Sigmoid colon (tissue), 7 donors: ENCODE data around the gene GRAP. TPM values are rescaled to one million over a fixed set of nuclear protein-coding genes. Genes with fewer than 3 reads are reported as not detected.

Source experiments
- DNase-seq: peaks from one replicate; pipeline ENCODE4 v3.0.0-alpha.2; 2019
- H3K27ac ChIP-seq, 4 donors: fragments of 200-600 bp; sonication (generic); one replicate each; pipeline ENCODE4 v1.5.1; 2016 to 2019; ENCODE audit warnings: mild to moderate bottlenecking in 1 of 4
- H3K27me3 ChIP-seq, 3 donors: fragments of 200-600 bp; sonication (generic); one replicate each; pipeline ENCODE4 v1.5.1; 2019; ENCODE audit warnings: mild to moderate bottlenecking in 1 of 3
- H3K36me3 ChIP-seq, 4 donors: fragments of 200-600 bp; sonication (generic); one replicate each; pipeline ENCODE4 v1.5.1; 2016 to 2019
- H3K4me1 ChIP-seq, 4 donors: fragments of 200-600 bp; sonication (generic); one replicate each; pipeline ENCODE4 v1.5.1; 2017 to 2019
- H3K4me3 ChIP-seq, 4 donors: fragments of 200-600 bp; sonication (generic); one replicate each; pipeline ENCODE4 v1.5.1; 2017 to 2019; ENCODE audit warnings: mild to moderate bottlenecking in 2 of 4, moderate library complexity in 1 of 4
- H3K9me3 ChIP-seq, 4 donors: fragments of 200-600 bp in 3 of 4; sonication (generic) in 3 of 4; one replicate each; pipeline versions ENCODE4 v1.5.1 to v1.6.1; 2013 to 2019
- EP300 ChIP-seq, 4 donors: sonication (generic); formaldehyde crosslinking; IDR thresholded peaks; one replicate each; pipeline ENCODE4 v1.6.1; 2017; ENCODE audit warnings: antibody characterized with exemption in 4 of 4
- POLR2A ChIP-seq, 2 donors: fragments of 450-650 bp; IDR thresholded peaks; one replicate each; pipeline ENCODE4 v1.6.1; 2016; ENCODE audit warnings: antibody characterized with exemption in 2 of 2, mild to moderate bottlenecking in 2 of 2, moderate library complexity in 2 of 2
- POLR2AphosphoS5 ChIP-seq, 4 donors: sonication (generic); formaldehyde crosslinking; IDR thresholded peaks; one replicate each; pipeline ENCODE4 v1.6.1; 2017; ENCODE audit warnings: antibody characterized with exemption in 4 of 4
- WGBS, 2 donors: extraction: QIAGEN DNeasy Blood & Tissue Kit; methylation state at CpG; one replicate each; pipeline ENCODE4 v1.1.7; 2013; 5-methylcytosine and 5-hydroxymethylcytosine counted together
- intact Hi-C: fragments of 100-400 bp; cut with DNase I; formaldehyde crosslinking; loops from one replicate; pipeline ENCODE4 v1.15.1; 2023
- polyA plus RNA-seq, 3 donors: library from polyadenylated mRNA; stranded (reverse); fragments of 200-250 nt; gene quantifications; one replicate each; pipeline ENCODE4 v1.2.3, GENCODE V29; 2013
- total RNA-seq, 4 donors: library from RNA; depleted of rRNA; stranded (reverse); fragments of >200 nt; gene quantifications; one replicate each; pipeline ENCODE4 v1.1.0, GENCODE V29; 2016
- TF ChIP-seq, protein P1 (sequence below), 4 experiments: fragments of 450-650 bp in 3 of 4; fragments of 200-600 bp in 1 of 4; IDR thresholded peaks; one replicate each; pipeline ENCODE4 v1.5.1; 2016 to 2019; ENCODE audit warnings: antibody characterized with exemption in 4 of 4, mild to moderate bottlenecking in 3 of 4, moderate library complexity in 2 of 4
- donor health status: healthy with polysubstance abuse.
- donor health status: Bipolar disorder and iron deficiency.
- donor health status: healthy.

GRAP gene
- total and polyA plus RNA-seq, 7 donors, result 1.2 to 18.2 (median 3.3) TPM

DNA sequence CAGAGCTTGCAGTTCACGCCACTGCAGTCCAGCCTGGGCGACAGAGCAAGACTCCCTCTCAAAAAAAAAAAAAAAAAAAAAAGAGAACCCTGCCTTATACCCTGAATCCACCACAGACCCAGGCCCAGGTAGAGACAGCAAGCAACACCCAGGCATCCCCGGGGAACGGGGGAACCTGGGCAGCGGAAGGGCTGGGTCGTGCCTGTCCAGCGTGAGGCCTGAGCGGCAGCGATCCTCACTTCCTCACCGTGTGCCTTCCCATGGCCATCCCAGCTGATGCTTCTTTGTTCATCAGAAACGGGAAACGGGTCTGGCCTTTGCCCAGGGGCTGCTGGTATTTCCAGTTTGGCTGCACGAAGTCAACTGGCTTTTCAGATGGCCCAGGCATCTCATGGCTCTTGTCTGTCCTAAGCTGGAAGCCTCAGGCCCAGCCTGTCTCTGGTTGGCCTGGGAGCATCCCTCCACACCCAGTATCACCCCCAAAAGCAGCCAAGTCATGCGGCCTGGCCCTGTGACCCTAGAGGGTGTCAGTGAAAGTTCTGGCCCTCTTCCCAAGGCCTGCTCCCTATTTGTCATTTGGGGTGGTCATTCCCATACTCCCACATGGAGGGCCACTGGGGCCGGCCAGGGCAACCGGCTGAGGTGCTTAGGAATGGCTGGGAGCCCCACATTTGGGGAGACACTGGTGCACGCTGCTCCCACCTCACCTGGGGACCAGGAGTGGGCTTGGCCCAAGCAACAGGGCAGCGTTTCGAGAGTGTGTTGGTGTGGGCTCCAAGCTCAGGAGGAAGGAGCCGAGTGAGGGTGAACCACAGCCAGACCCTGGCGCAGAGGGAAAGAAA lies 62.3 kb downstream of the GRAP start:
- H3K27me3 ChIP-seq, result no peaks in the 10 kb centered on the region
- WGBS, 2 donors, result 83 to 92% methylated on average over 21 of the region's 21 CpGs
- intact Hi-C loops, result no loop called here
- H3K4me3 ChIP-seq, result no peak overlapping the region
- TF ChIP-seq, protein P1, sequence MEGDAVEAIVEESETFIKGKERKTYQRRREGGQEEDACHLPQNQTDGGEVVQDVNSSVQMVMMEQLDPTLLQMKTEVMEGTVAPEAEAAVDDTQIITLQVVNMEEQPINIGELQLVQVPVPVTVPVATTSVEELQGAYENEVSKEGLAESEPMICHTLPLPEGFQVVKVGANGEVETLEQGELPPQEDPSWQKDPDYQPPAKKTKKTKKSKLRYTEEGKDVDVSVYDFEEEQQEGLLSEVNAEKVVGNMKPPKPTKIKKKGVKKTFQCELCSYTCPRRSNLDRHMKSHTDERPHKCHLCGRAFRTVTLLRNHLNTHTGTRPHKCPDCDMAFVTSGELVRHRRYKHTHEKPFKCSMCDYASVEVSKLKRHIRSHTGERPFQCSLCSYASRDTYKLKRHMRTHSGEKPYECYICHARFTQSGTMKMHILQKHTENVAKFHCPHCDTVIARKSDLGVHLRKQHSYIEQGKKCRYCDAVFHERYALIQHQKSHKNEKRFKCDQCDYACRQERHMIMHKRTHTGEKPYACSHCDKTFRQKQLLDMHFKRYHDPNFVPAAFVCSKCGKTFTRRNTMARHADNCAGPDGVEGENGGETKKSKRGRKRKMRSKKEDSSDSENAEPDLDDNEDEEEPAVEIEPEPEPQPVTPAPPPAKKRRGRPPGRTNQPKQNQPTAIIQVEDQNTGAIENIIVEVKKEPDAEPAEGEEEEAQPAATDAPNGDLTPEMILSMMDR (IDR thresholded peaks at IDR 0.05), result no peak
- no peak for TF ChIP-seq EP300 (IDR thresholded peaks at IDR 0.05)
- no peak for TF ChIP-seq POLR2AphosphoS5 (IDR thresholded peaks at IDR 0.05)
- TF ChIP-seq POLR2A (IDR thresholded peaks at IDR 0.05), result no peak
- H3K4me1 ChIP-seq, result no peaks in the 10 kb centered on the region
- H3K36me3 ChIP-seq, result no peaks in the 10 kb centered on the region
- no peak for DNase-seq
- no peak overlapping the region for H3K27ac ChIP-seq
- H3K9me3 ChIP-seq, result no peaks in the 10 kb centered on the region

DNA sequence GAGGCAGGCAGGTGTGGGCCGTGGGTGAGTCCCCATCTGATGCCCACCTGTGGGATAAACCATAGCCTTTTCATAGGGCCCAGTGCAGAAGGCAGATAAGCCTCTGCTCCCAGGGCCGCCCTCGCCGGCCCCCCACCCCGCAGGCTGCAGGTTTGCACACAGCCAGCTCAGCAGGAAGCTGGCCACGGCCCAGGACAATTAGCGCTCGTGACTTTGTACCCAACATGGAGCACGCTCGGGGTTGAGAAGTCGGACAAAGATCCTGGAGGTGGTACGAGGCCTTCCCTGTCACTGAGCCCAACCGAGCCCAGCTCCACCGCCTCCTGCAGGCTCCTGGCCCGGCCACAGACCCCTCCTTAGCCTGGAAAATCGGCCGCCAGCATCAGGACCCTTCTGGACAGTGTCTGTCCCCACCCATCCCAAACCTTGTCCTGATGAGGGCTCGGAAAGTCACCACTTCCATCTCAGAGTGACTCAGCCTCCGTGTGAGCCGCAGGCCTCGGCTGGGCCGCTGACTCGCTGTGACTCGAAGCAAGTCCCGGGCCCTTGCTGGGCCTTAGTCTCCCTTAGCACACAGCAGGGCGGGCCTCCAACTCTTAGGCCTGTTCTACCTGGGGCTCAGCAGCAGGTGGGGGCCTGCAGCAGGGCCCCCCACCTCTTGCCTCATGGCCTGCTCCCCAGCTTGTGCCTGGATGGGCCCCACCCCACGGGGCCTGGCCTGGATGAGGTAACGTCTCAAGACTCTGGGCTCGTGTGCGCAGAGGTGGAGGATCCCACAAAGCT lies 64.9 kb downstream of the GRAP start:
- intact Hi-C loops, result no loop called here
- DNase-seq, result no peak
- WGBS, 2 donors, result 17 to 70% methylated on average over 30 of the region's 30 CpGs
- TF ChIP-seq POLR2A (IDR thresholded peaks at IDR 0.05), result no peak
- TF ChIP-seq, protein P1 (IDR thresholded peaks at IDR 0.05), result no peak
- TF ChIP-seq EP300 (IDR thresholded peaks at IDR 0.05), result no peak
- no peak for TF ChIP-seq POLR2AphosphoS5 (IDR thresholded peaks at IDR 0.05)
- no peaks in the 10 kb centered on the region for H3K9me3 ChIP-seq
- H3K27ac ChIP-seq, result no peak overlapping the region
- peaks cover 0 to 6% (median 2%) of the 10 kb centered on the region in 4 donors for H3K36me3 ChIP-seq
- H3K4me1 ChIP-seq, result no peaks in the 10 kb centered on the region
- H3K4me3 ChIP-seq, result no peak overlapping the region
- no peaks in the 10 kb centered on the region for H3K27me3 ChIP-seq

DNA sequence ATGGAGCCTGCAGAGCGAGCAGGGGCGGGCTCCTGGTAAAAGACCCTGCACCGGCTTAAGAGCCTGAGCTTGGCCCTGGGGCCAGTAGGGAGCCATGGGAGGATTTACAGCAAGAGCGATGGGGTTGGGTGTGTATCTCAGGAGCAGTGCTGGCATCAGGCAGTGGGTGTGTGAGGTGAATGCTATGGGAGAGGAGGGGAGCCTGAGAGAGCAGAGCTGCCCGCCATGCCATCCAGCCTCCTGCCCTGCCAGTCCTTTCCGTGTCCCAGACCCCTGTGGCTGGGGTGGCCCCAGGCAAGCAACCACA lies 65.5 kb downstream of the GRAP start:
- no peaks in the 10 kb centered on the region for H3K27me3 ChIP-seq
- H3K9me3 ChIP-seq, result no peaks in the 10 kb centered on the region
- H3K4me3 ChIP-seq, result no peak overlapping the region
- H3K27ac ChIP-seq, result no peak overlapping the region
- H3K4me1 ChIP-seq, result no peaks in the 10 kb centered on the region
- TF ChIP-seq, protein P1 (IDR thresholded peaks at IDR 0.05), result no peak
- TF ChIP-seq EP300 (IDR thresholded peaks at IDR 0.05) (no peak), POLR2A (IDR thresholded peaks at IDR 0.05) (no peak), POLR2AphosphoS5 (IDR thresholded peaks at IDR 0.05) (no peak)
- WGBS, 2 donors, result 21 to 76% methylated on average over 6 of the region's 6 CpGs
- intact Hi-C loops, result no loop called here
- peaks cover 0 to 6% (median 2%) of the 10 kb centered on the region in 4 donors for H3K36me3 ChIP-seq
- no peak for DNase-seq

DNA sequence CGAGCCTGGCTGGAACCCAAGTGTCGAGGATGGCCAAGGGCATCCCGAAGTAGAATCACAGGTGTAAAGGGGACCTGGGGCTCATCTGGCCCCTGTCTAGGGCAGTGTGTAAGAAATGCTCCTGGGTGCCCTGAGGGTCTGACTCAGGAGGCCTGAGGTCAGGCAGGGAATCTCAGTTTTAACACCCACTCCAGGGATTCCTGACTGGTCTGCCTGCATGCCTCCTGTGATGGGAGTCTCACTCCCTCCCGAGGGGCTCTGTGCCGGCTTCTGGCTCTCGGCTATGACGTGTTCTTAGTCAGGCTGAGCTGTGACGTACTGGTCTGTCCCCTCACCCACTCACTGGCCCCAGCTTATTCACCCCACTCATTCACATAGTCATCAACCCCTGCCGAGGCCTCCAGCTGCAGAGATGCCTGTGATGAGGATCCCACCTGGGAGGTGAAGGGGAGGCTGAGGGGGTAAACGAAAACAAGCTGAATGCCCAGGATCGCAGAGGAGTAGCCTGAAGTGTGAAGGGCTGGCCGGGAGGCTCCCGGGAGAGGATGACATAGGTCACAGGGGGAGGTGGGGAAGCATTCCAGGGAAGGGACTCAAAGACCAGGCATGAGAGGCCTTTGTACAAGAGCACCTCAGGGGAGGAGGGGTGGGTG lies 65.9 kb downstream of the GRAP start:
- H3K27ac ChIP-seq, result no peak overlapping the region
- no peaks in the 10 kb centered on the region for H3K9me3 ChIP-seq
- H3K36me3 ChIP-seq, result peaks cover 0 to 6% (median 2%) of the 10 kb centered on the region in 4 donors
- WGBS, 2 donors, result 37 to 75% methylated on average over 13 of the region's 13 CpGs
- no peak overlapping the region for H3K4me3 ChIP-seq
- TF ChIP-seq POLR2AphosphoS5 (IDR thresholded peaks at IDR 0.05), result no peak
- no peak for TF ChIP-seq EP300 (IDR thresholded peaks at IDR 0.05)
- TF ChIP-seq, protein P1 (IDR thresholded peaks at IDR 0.05), result no peak
- no peak for TF ChIP-seq POLR2A (IDR thresholded peaks at IDR 0.05)
- intact Hi-C loops, result no loop called here
- no peak for DNase-seq
- no peaks in the 10 kb centered on the region for H3K27me3 ChIP-seq
- no peaks in the 10 kb centered on the region for H3K4me1 ChIP-seq
